K562 (cell line): Measurements from ENCODE around the gene CNOT6. TPM values are rescaled to one million over a fixed set of nuclear protein-coding genes. Genes with fewer than 3 reads are reported as not detected.

Experiments
- ATAC-seq: fragments of 200-7000 bp; cut with Tn5 transposase; 3 replicates; pipeline ENCODE4 v1.9.1; 2020; ENCODE audit warnings: moderate library complexity
- BruUV-seq: library from RNA; stranded (reverse); fragments of 400-500 nt; replicated peaks from 2 replicates; lab custom pipeline; 2021; lab: Mats Ljungman, UMichigan
- CTCF ChIA-PET: fragments of 300-600 bp; formaldehyde crosslinking; extraction: SDS; loops from one replicate; lab custom pipeline; 2021; ENCODE audit warnings: low intra/inter-chr PET ratio; lab: Yijun Ruan, JAX
- POLR2A ChIA-PET: fragments of 300-600, 350-650 bp; sonication (Branson Sonifier 250); formaldehyde crosslinking; extraction: SDS; loops from one replicate; lab custom pipeline; 2021; ENCODE audit warnings: antibody characterized with exemption, inconsistent platforms; lab: Yijun Ruan, JAX
- DNase-seq, 4 experiments: peaks; one replicate each; pipeline versions ENCODE4 v3.0.0 to v3.0.0-alpha.2; 2011 to 2018; ENCODE audit warnings: low spot score in 3 of 4, mixed read lengths in 3 of 4; ENCODE audit errors: extremely low read depth in 1 of 4
- FAIRE-seq: peaks from 2 replicates; lab custom pipeline; 2011; peaks lifted over from hg19 to GRCh38; lab: Jason Lieb, UNC
- H2AFZ ChIP-seq: 2 replicates; pipeline ENCODE4 v1.6.0; 2011; ENCODE audit warnings: low read depth, low read length, control low read depth, inconsistent platforms
- H3K27ac ChIP-seq: fragments of 200-600 bp; 3 replicates; pipeline ENCODE4 v1.8.0; 2011; ENCODE audit warnings: low read depth, mild to moderate bottlenecking, control low read depth, inconsistent platforms, low read length, moderate library complexity, mixed read lengths; ENCODE audit errors: extremely low read depth
- H3K27me3 ChIP-seq, 2 experiments: fragments of 300-600 bp in 1 of 2; 2 replicates in 1 of 2; 3 replicates in 1 of 2; pipeline versions ENCODE4 v1.6.0 to v1.8.0; 2011; ENCODE audit warnings: inconsistent platforms in 2 of 2, low read length in 2 of 2, mild to moderate bottlenecking in 1 of 2, mixed read lengths in 1 of 2, moderate library complexity in 1 of 2; ENCODE audit not compliant: control insufficient read depth in 2 of 2, insufficient read depth in 2 of 2
- H3K36me3 ChIP-seq: fragments of 300-600 bp; 3 replicates; pipeline ENCODE4 v1.8.0; 2011; ENCODE audit warnings: mild to moderate bottlenecking, low read length, inconsistent platforms; ENCODE audit not compliant: control insufficient read depth, insufficient read depth
- H3K4me1 ChIP-seq, 2 experiments: fragments of 200-600 bp in 1 of 2; replicated peaks in 1 of 2; 2 replicates in 1 of 2; 3 replicates in 1 of 2; pipeline versions ENCODE4 v1.5.1 to v1.8.0; 2011; ENCODE audit warnings: inconsistent platforms in 2 of 2, low read length in 2 of 2, mild to moderate bottlenecking in 1 of 2, mixed read lengths in 1 of 2, moderate library complexity in 1 of 2; ENCODE audit not compliant: control insufficient read depth in 2 of 2, insufficient read depth in 2 of 2
- H3K4me2 ChIP-seq: 2 replicates; pipeline ENCODE4 v1.6.1; 2011; ENCODE audit warnings: low read length, control low read depth, inconsistent platforms, mixed read lengths; ENCODE audit not compliant: insufficient read depth
- H3K4me3 ChIP-seq: fragments of 200-600 bp; sonication (generic), shearing (Covaris generic); 2 replicates; pipeline ENCODE4 v1.5.1; 2016; ENCODE audit warnings: control low read depth, inconsistent platforms
- H3K79me2 ChIP-seq: fragments of 200-600 bp; 3 replicates; pipeline ENCODE4 v1.8.0; 2011; ENCODE audit warnings: low read length, inconsistent platforms; ENCODE audit not compliant: control insufficient read depth, insufficient read depth
- H3K9ac ChIP-seq, 2 experiments: 2 replicates each; pipeline versions ENCODE4 v1.6.0 to v1.6.1; 2011; ENCODE audit warnings: low read depth in 2 of 2, low read length in 2 of 2, control low read depth in 1 of 2, inconsistent platforms in 1 of 2, mild to moderate bottlenecking in 1 of 2, mixed read lengths in 1 of 2; ENCODE audit not compliant: insufficient read depth in 1 of 2
- H3K9me1 ChIP-seq: one replicate; pipeline ENCODE4 v1.6.0; 2011; ENCODE audit warnings: inconsistent platforms, mild to moderate bottlenecking, low read length, moderate library complexity; ENCODE audit not compliant: control insufficient read depth, insufficient read depth
- H3K9me3 ChIP-seq: replicated peaks from 2 replicates; pipeline ENCODE4 v1.5.1; 2011; ENCODE audit warnings: low read depth, low read length, inconsistent platforms; ENCODE audit not compliant: control insufficient read depth, insufficient read depth
- H4K20me1 ChIP-seq: replicated peaks from 2 replicates; pipeline ENCODE4 v1.6.1; 2011; ENCODE audit warnings: low read length, inconsistent platforms, mixed read lengths; ENCODE audit not compliant: control insufficient read depth, insufficient read depth
- CHD1 ChIP-seq: fragments of 200-600 bp; sonication (generic); IDR thresholded peaks from one replicate; pipeline ENCODE4 v1.6.1; 2012; ENCODE audit warnings: mild to moderate bottlenecking, moderate library complexity, low read length, inconsistent platforms
- ESRRB ChIP-seq: fragments of 250-450 bp; sonication (Bioruptor Pico); IDR thresholded peaks from 2 replicates; pipeline ENCODE4 v1.5.0; 2020; ENCODE audit warnings: mild to moderate bottlenecking, moderate library complexity, borderline replicate concordance
- FOXJ3 ChIP-seq: sonication (generic); formaldehyde crosslinking; IDR thresholded peaks from 2 replicates; pipeline ENCODE4 v1.4.0; 2020; ENCODE audit warnings: mild to moderate bottlenecking, missing genetic modification reagents
- GTF3C2 ChIP-seq: IDR thresholded peaks from 3 replicates; pipeline ENCODE4 v1.6.1; 2011; ENCODE audit warnings: borderline replicate concordance, mild to moderate bottlenecking, moderate library complexity; ENCODE audit not compliant: insufficient read length; ENCODE audit errors: extremely low read depth
- HOMEZ ChIP-seq: fragments of 250-450 bp; sonication (Bioruptor Pico); IDR thresholded peaks from 2 replicates; pipeline ENCODE4 v1.4.0; 2020; ENCODE audit warnings: mild to moderate bottlenecking, moderate library complexity
- ZNF324 ChIP-seq: fragments of 250-450 bp; sonication (Bioruptor Pico); IDR thresholded peaks from 2 replicates; pipeline ENCODE4 v1.4.0; 2020; ENCODE audit warnings: mild to moderate bottlenecking
- ZNF512 ChIP-seq: IDR thresholded peaks from 2 replicates; pipeline ENCODE4 v1.6.1; 2016; ENCODE audit warnings: missing genetic modification characterization, missing compliant biosample characterization
- ZNF79 ChIP-seq: fragments of 250-450 bp; sonication (Bioruptor Pico); IDR thresholded peaks from 2 replicates; pipeline ENCODE4 v1.4.0; 2020; ENCODE audit warnings: low read depth, mild to moderate bottlenecking, moderate library complexity
- WGBS: fragments of 100-300 bp; shearing (Covaris generic); methylation state at CpG from one replicate; pipeline ENCODE4 v1.1.6; 2016; ENCODE audit warnings: low coverage, mixed read lengths; ENCODE audit not compliant: insufficient coverage; ENCODE audit errors: missing lambda C conversion rate; 5-methylcytosine and 5-hydroxymethylcytosine counted together
- in situ Hi-C: fragments of 300-500 bp; cut with MboI; formaldehyde crosslinking; loops from 4 replicates; pipeline ENCODE4 v1.15.0; 2018; ENCODE audit warnings: inconsistent platforms, mixed read lengths
- intact Hi-C: fragments of 100-400 bp; cut with micrococcal nuclease; formaldehyde crosslinking; loops from 2 replicates; pipeline ENCODE4 v1.14.2; 2022
- polyA plus RNA-seq, 8 experiments: library from polyadenylated mRNA; depleted of rRNA in 4 of 8; stranded (reverse) in 5 of 8; unstranded in 3 of 8; fragments of >200 nt; fragmentation: Nextera tagmentation in 2 of 8; fragmentation: Illumina TruSeq in 1 of 8; extraction: Ambion mirVana in 2 of 8; extraction: Trizol in 1 of 8; gene quantifications; 2 replicates each; pipeline versions ENCODE4 v1.2.1 to v1.2.3, GENCODE V29; 2011 to 2014; ENCODE audit warnings: inconsistent platforms in 1 of 8, missing spikeins in 1 of 8
- total RNA-seq, 7 experiments: library from RNA; depleted of rRNA in 6 of 7; stranded (reverse); fragments of >200 nt in 6 of 7; fragmentation: Illumina TruSeq in 2 of 7; extraction: Trizol in 2 of 7; gene quantifications; 2 replicates each; pipeline versions ENCODE4 v1.2.1 to v1.2.3, GENCODE V29; 2011 to 2021; ENCODE audit warnings: low replicate concordance in 1 of 7

Gene CNOT6
- total and polyA plus RNA-seq, 9 of the 15 experiments (the other 6 are each of a cell fraction or from before 2014, with no cell fraction given) = 4.9 to 32.4 (median 14.0) TPM

GRCh38 chr5:180469586-180469865 is 24.7 kb upstream of the CNOT6 start:
- Histone ChIP-seq H3K9me1 (no peaks in the 10 kb centered on the region), H4K20me1 (peaks cover 14% of the 10 kb centered on the region; the same call in 1 of the 2 replicates), H2AFZ (no peak overlapping the region), H3K27ac (no peak overlapping the region), H3K36me3 (no peaks in the 10 kb centered on the region), H3K9me3 (no peaks in the 10 kb centered on the region), H3K27me3 (peaks cover 4 to 69% of the 10 kb centered on the region in 2 experiments), H3K4me2 (no peak overlapping the region), H3K4me3 (no peak overlapping the region), H3K4me1 (peaks cover 0 to 11% of the 10 kb centered on the region in 2 experiments; a peak in 2 of 5 replicates), H3K79me2 (no peaks in the 10 kb centered on the region), H3K9ac (no peak overlapping the region)
- POLR2A ChIA-PET = no interaction called here
- no peak for ATAC-seq
- in situ Hi-C loops = no loop called here
- no TSS peak for BruUV-seq
- FAIRE-seq = no peak
- 0% methylated on average over 2 of the region's 2 CpGs for WGBS
- DNase-seq = no peak
- no peak for TF ChIP-seq ZNF324 (CRISPR knock-in tag)
- TF ChIP-seq FOXJ3 (CRISPR knock-in tag) = no peak
- intact Hi-C loops = no loop called here
- CTCF ChIA-PET = interaction anchor here (2.3 kb wide), 1 partner anchor 176 kb away, joined by 11 read pairs; no protein-coding TSS in a partner anchor

GRCh38 chr5:180469866-180470265 is 24.3 kb upstream of the CNOT6 start:
- Histone ChIP-seq H3K4me3 (no peak overlapping the region), H3K27ac (no peak overlapping the region), H3K9me1 (no peaks in the 10 kb centered on the region), H4K20me1 (peaks cover 14% of the 10 kb centered on the region; the same call in 1 of the 2 replicates), H3K27me3 (peaks cover 6 to 72% of the 10 kb centered on the region in 2 experiments), H3K79me2 (no peaks in the 10 kb centered on the region), H3K4me2 (no peak overlapping the region), H2AFZ (no peak overlapping the region), H3K4me1 (peaks cover 0 to 11% of the 10 kb centered on the region in 2 experiments; a peak in 2 of 5 replicates), H3K36me3 (no peaks in the 10 kb centered on the region), H3K9ac (no peak overlapping the region), H3K9me3 (no peaks in the 10 kb centered on the region)
- ATAC-seq = no peak
- CTCF ChIA-PET = interaction anchor here (2.3 kb wide), 1 partner anchor 176 kb away, joined by 11 read pairs; no protein-coding TSS in a partner anchor
- intact Hi-C loops (loop anchor here (2.0 to 5.0 kb wide), 4 partner anchors 137 to 343 kb away; partner anchors contain the start of gene MAPK9), in situ Hi-C loops (no loop called here)
- FAIRE-seq = no peak
- no peak for DNase-seq
- WGBS = 7% methylated on average over 1 of the region's 1 CpG
- POLR2A ChIA-PET = no interaction called here
- TF ChIP-seq CHD1 = no peak
- TF ChIP-seq GTF3C2 = no peak
- TF ChIP-seq ESRRB (CRISPR knock-in tag) = no peak
- TF ChIP-seq ZNF79 (CRISPR knock-in tag) = no peak
- peak; percentile 65 for TF ChIP-seq ZNF512 (tag)
- no peak for TF ChIP-seq HOMEZ (CRISPR knock-in tag)
- no TSS peak for BruUV-seq
